Measurements from ENCODE around the gene TRPC6. TPM values are rescaled to one million over a fixed set of nuclear protein-coding genes. Genes with fewer than 3 reads are reported as not detected.

Gene TRPC6
- total and polyA plus RNA-seq, 2 of the 8 experiments (the other 6 are each of a cell fraction or from before 2014, with no cell fraction given), result 0.26 to 0.39 TPM

DNA sequence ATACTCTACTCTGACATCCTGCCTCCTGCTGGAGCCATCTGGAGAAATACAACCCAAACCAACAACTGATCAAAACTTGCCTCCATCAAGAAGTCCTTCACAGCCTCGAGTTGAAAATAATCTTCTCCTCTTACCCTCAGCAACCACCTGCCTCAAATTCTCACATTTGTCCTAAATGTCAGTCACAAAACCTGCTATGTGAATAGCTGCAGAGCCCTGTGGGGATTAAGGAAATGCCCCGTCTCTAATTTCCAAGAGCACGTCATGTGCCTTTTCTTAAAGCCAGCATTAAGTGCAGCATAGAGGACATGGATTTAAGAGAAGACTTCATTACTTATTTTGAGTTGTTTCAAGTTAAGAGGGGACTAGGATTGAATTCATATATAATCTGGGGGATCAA, 105.9 kb downstream of the TRPC6 start:
- POLR2A ChIA-PET (ENCODE audit: partially characterized antibody), result no interaction called here
- FAIRE-seq, result no peak
- 91% methylated on average over 3 of the region's 3 CpGs; no CpG with 5 or more reads in 1 of the 2 experiments for WGBS, 2 experiments (ENCODE audit: extremely low coverage in 1 of 2, insufficient coverage in 1 of 2, insufficient read length in 1 of 2, insufficient replicate concordance in 2 of 2, low coverage in 1 of 2, low lambda C conversion rate in 2 of 2, missing lambda C conversion rate in 1 of 2)

More for the DNA sequence above, 105.9 kb downstream of the TRPC6 start:
- H3K56ac ChIP-seq (replicated peaks; ENCODE audit: insufficient read length, low read depth, low read length), result no peak overlapping the region
- no peak overlapping the region for H2BK20ac ChIP-seq (ENCODE audit: low read length)
- H2AFZ ChIP-seq (ENCODE audit: low read length), result no peak overlapping the region
- no peak overlapping the region for H2BK15ac ChIP-seq (ENCODE audit: low read length)
- no peak overlapping the region for H3K4ac ChIP-seq (replicated peaks; ENCODE audit: insufficient read length, low read depth, low read length)
- H3K14ac ChIP-seq (ENCODE audit: insufficient read length), result no peak overlapping the region
- no peak for DNase-seq (ENCODE audit: low read depth in 1 of 2, low spot score in 2 of 2)
- no peaks in the 10 kb centered on the region for H3K9me3 ChIP-seq (ENCODE audit: insufficient read depth in 2 of 2, low read depth in 1 of 2, low read length in 1 of 2)
- no peak for TF ChIP-seq KDM4A (IDR thresholded peaks at IDR 0.05; ENCODE audit: low read depth, low read length, severe bottlenecking)
- H3K23ac ChIP-seq (ENCODE audit: insufficient read length), result no peak overlapping the region
- no peak overlapping the region for H4K91ac ChIP-seq (replicated peaks; ENCODE audit: insufficient read length, low read length)
- no peak overlapping the region for H2BK12ac ChIP-seq (ENCODE audit: low read depth, low read length)
- H2AK5ac ChIP-seq (ENCODE audit: low read depth, low read length), result no peak overlapping the region
- no peak overlapping the region for H4K5ac ChIP-seq (ENCODE audit: insufficient read length, low read depth, low read length)
- no peak overlapping the region for H2BK5ac ChIP-seq (ENCODE audit: low read depth, low read length)
- no peaks in the 10 kb centered on the region for H3K23me2 ChIP-seq (ENCODE audit: low read depth, low read length)
- H3K4me1 ChIP-seq (replicated peaks in 1 of 4; ENCODE audit: control insufficient read depth in 3 of 4, insufficient read depth in 4 of 4, low read length in 3 of 4), result peaks cover 0 to 4% (median 2%) of the 10 kb centered on the region in 4 experiments; a peak in 1 of 7 replicates
- no peaks in the 10 kb centered on the region for H3K36me3 ChIP-seq (ENCODE audit: control insufficient read depth in 2 of 4, insufficient read depth in 4 of 4, low read length in 3 of 4)
- CTCF ChIA-PET (ENCODE audit: partially characterized antibody), result interaction anchor here (1.1 to 3.6 kb wide), 3 partner anchors 11 to 25 kb away, joined by 3 to 14 read pairs (median 6); no protein-coding TSS in a partner anchor
- no peak overlapping the region for H3K4me2 ChIP-seq (ENCODE audit: insufficient read depth in 1 of 2, low read depth in 2 of 2, low read length in 2 of 2)
- H3K27ac ChIP-seq (ENCODE audit: low read depth, low read length), result no peak overlapping the region
- H3K9ac ChIP-seq (replicated peaks in 1 of 4; ENCODE audit: extremely low read depth in 1 of 4, low read depth in 3 of 4, low read length in 3 of 4), result no peak overlapping the region
- no peaks in the 10 kb centered on the region for H3K27me3 ChIP-seq (replicated peaks in 1 of 4; ENCODE audit: control insufficient read depth in 3 of 4, extremely low read depth in 1 of 4, insufficient read depth in 3 of 4, low read length in 3 of 4)
- no peaks in the 10 kb centered on the region for H3K79me1 ChIP-seq (ENCODE audit: low read depth, low read length)
- no peaks in the 10 kb centered on the region for H4K20me1 ChIP-seq (replicated peaks in 1 of 2; ENCODE audit: control insufficient read depth in 1 of 2, insufficient read depth in 2 of 2, low read length in 2 of 2)
- H3K18ac ChIP-seq (ENCODE audit: extremely low read depth, low read length), result no peak overlapping the region
- H3K4me3 ChIP-seq (ENCODE audit: extremely low read depth in 1 of 4, insufficient read depth in 2 of 4, low read depth in 3 of 4, low read length in 4 of 4), result no peak overlapping the region
- no peak overlapping the region for H4K8ac ChIP-seq (ENCODE audit: extremely low read depth, insufficient read depth, low read length)
- H2BK120ac ChIP-seq (replicated peaks; ENCODE audit: low read depth, low read length), result no peak overlapping the region
- H3K79me2 ChIP-seq (ENCODE audit: control insufficient read depth in 1 of 2, insufficient read depth in 2 of 2, low read length in 2 of 2), result no peaks in the 10 kb centered on the region
